ENCODE data around the gene ASMT.
A peak's percentile ranks its signal among the peaks of the same experiment; 100 is the strongest.

The ASMT gene

GRCh38 chrX:1587161-1587560 is 27.7 kb upstream of the ASMT start (continued):
- no peak for TF ChIP-seq CREB5 (CRISPR knock-in tag; IDR thresholded peaks at IDR 0.05; ENCODE audit: low read depth)
- TF ChIP-seq BACH2 (CRISPR knock-in tag; IDR thresholded peaks at IDR 0.05; ENCODE audit: borderline replicate concordance) = no peak

GRCh38 chrX:1589356-1590130 is 25.3 kb upstream of the ASMT start:
- ATAC-seq = no peak
- TF ChIP-seq CSRNP3 (CRISPR knock-in tag; IDR thresholded peaks at IDR 0.05) = no peak
- no peak for TF ChIP-seq CREB5 (CRISPR knock-in tag; IDR thresholded peaks at IDR 0.05; ENCODE audit: low read depth)
- no peak for TF ChIP-seq CSDC2 (CRISPR knock-in tag; IDR thresholded peaks at IDR 0.05)
- TF ChIP-seq TSHZ2 (CRISPR knock-in tag; IDR thresholded peaks at IDR 0.05) = no peak
- no peak for TF ChIP-seq ZNF8 (CRISPR knock-in tag; IDR thresholded peaks at IDR 0.05)
- no peak for TF ChIP-seq ZFP30 (CRISPR knock-in tag; IDR thresholded peaks at IDR 0.05)
- no peak for TF ChIP-seq PPARA (CRISPR knock-in tag; IDR thresholded peaks at IDR 0.05; ENCODE audit: borderline replicate concordance)
- TF ChIP-seq OSR1 (CRISPR knock-in tag; IDR thresholded peaks at IDR 0.05) = no peak

- no peak for TF ChIP-seq CREB5 (CRISPR knock-in tag; IDR thresholded peaks at IDR 0.05; ENCODE audit: low read depth)
- TF ChIP-seq ZFP3 (CRISPR knock-in tag; IDR thresholded peaks at IDR 0.05) = no peak
- peak; percentile 94 for ATAC-seq
Observed at GRCh38 chrX:1591102-1591862, 23.6 kb upstream of the ASMT start, which contains the start of gene AKAP17A. Gene AKAP17A, plus strand, starts transcription at chrX:1591604. Its CDS starts 1,859 bp downstream, at chrX:1593463.

- ATAC-seq = peak; percentile 45
- TF ChIP-seq TOX (CRISPR knock-in tag; IDR thresholded peaks at IDR 0.05; ENCODE audit: borderline replicate concordance) (no peak), CSDC2 (CRISPR knock-in tag; IDR thresholded peaks at IDR 0.05) (no peak), RARB (CRISPR knock-in tag; IDR thresholded peaks at IDR 0.05) (no peak), ZNF565 (CRISPR knock-in tag; conservative IDR thresholded peaks at IDR 0.05; ENCODE audit: low read depth) (no peak), TSHZ2 (CRISPR knock-in tag; IDR thresholded peaks at IDR 0.05) (no peak), TCF4 (CRISPR knock-in tag; IDR thresholded peaks at IDR 0.05; ENCODE audit: borderline replicate concordance) (no peak), CREB5 (CRISPR knock-in tag; IDR thresholded peaks at IDR 0.05; ENCODE audit: low read depth) (no peak), PPARA (CRISPR knock-in tag; IDR thresholded peaks at IDR 0.05; ENCODE audit: borderline replicate concordance) (no peak), OSR1 (CRISPR knock-in tag; IDR thresholded peaks at IDR 0.05) (no peak)
Observed at GRCh38 chrX:1591863-1592469, 22.9 kb upstream of the ASMT start.

All from SK-N-SH treated with all-trans-retinoic acid at 6 μM for 48 hours (cell line).